ENCODE data around the gene TRMT61A. TPM values are rescaled to one million over a fixed set of nuclear protein-coding genes. Genes with fewer than 3 reads are reported as not detected.
"Not testable (repeated sequence)": the region's sequence is repeated elsewhere in the genome, so short reads cannot be mapped to it uniquely, and the experiment has no call there.

TRMT61A gene
- polyA plus RNA-seq, 4 donors: 4.9 to 16.5 (median 7.7) TPM

DNA sequence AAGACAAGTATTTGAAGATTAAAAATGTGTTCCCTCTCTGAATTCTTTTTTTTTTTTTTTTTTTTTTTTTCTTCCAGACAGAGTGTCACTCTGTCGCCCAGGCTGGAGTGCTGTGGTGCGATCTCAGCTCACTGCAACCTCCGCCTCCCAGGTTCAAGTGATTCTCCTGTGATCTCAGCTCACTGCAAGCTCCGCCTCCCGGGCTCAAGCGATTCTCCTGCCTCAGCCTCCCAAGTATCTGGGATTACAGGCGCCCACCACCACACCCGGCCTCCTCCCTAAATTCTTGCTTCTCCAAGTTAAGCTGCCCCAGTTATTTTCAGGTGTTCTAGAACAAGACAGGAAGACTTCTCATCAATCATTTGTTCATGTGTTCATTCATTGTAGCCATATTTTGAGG, 16.8 kb upstream of the TRMT61A start:
- H3K36me3 ChIP-seq (ENCODE audit: control insufficient read depth in 3 of 3, insufficient read depth in 2 of 3, low read depth in 1 of 3, low read length in 3 of 3): peaks cover 2 to 57% (median 2%) of the 10 kb centered on the region in 3 donors
- not testable (repeated sequence) for DNase-seq; H3K4me1 ChIP-seq (ENCODE audit: control insufficient read depth in 3 of 3, insufficient read depth in 2 of 3, low read depth in 1 of 3, low read length in 2 of 3); FAIRE-seq; H3K4me3 ChIP-seq (ENCODE audit: low read depth in 1 of 3, low read length in 3 of 3); H3K27ac ChIP-seq (ENCODE audit: low read depth in 1 of 3, low read length in 2 of 3); H3K27me3 ChIP-seq (ENCODE audit: control insufficient read depth in 3 of 3, insufficient read depth in 3 of 3, low read length in 3 of 3); H3K9me3 ChIP-seq (ENCODE audit: control insufficient read depth in 2 of 2, insufficient read depth in 1 of 2, low read depth in 1 of 2, low read length in 1 of 2)
- 89 to 98% (median 97%) methylated on average over 7 to 8 of the region's 8 CpGs for WGBS, 3 donors

DNA sequence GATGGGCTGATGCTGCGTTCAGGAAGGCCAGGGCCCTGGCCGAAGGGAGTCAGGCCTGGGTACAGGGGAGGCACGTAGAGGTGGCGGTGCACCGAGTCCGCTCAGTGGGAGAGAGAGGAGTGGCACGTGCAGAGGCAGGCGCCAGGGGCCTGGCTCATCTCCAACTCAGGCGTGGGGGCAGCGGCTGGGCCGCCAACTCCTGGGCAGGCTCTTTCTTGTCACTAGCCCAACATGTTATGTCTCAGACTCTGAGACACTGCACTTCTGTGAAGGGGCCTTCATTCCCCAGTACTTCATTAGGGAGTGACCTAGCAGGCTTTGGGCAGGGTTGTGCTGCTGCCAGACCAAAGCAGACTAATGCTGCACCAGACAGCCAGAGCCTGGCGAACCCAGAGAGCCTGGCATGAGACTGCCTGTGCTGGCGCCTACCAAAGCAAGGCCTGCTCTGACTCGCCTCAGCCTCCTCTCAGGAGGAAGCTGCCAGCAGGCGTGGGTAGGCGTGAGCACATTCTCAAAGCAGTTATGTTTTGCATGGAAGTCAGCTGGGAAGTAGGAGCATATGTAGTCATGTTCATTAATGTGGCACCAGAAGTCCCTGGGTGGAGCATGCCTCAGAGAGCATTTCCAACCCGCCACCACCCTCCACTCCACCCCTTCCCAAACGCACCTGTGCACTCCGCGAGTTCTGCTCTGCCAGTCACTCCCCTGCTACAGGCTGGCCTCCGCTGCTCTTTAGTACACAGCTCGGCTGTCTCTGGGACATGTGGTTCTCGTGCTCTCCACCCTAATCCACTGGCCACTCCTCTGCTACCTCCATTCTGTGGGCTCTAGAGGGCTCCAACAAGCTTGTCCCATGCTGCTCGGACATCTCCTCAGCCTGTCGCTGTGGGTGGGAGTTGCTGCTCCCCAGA, 16.0 kb upstream of the TRMT61A start:
- WGBS, 3 donors: 20 to 63% (median 45%) methylated on average over 24 to 25 of the region's 25 CpGs
- H3K9me3 ChIP-seq (ENCODE audit: control insufficient read depth in 2 of 2, insufficient read depth in 1 of 2, low read depth in 1 of 2, low read length in 1 of 2): no peaks in the 10 kb centered on the region
- peak overlapping the region in 1 of 3 donors; percentile 33 for H3K27ac ChIP-seq (ENCODE audit: low read depth in 1 of 3, low read length in 2 of 3)
- DNase-seq (peak in 1 of 2 donors; percentile 51), FAIRE-seq (no peak)
- no peak overlapping the region for H3K4me3 ChIP-seq (ENCODE audit: low read depth in 1 of 3, low read length in 3 of 3)
- peaks cover under 1 to 58% (median 2%) of the 10 kb centered on the region in 3 donors for H3K36me3 ChIP-seq (ENCODE audit: control insufficient read depth in 3 of 3, insufficient read depth in 2 of 3, low read depth in 1 of 3, low read length in 3 of 3)
- peaks cover 0 to 3% (median 0%) of the 10 kb centered on the region in 3 donors for H3K4me1 ChIP-seq (ENCODE audit: control insufficient read depth in 3 of 3, insufficient read depth in 2 of 3, low read depth in 1 of 3, low read length in 2 of 3)
- no peaks in the 10 kb centered on the region for H3K27me3 ChIP-seq (ENCODE audit: control insufficient read depth in 3 of 3, insufficient read depth in 3 of 3, low read length in 3 of 3)

DNA sequence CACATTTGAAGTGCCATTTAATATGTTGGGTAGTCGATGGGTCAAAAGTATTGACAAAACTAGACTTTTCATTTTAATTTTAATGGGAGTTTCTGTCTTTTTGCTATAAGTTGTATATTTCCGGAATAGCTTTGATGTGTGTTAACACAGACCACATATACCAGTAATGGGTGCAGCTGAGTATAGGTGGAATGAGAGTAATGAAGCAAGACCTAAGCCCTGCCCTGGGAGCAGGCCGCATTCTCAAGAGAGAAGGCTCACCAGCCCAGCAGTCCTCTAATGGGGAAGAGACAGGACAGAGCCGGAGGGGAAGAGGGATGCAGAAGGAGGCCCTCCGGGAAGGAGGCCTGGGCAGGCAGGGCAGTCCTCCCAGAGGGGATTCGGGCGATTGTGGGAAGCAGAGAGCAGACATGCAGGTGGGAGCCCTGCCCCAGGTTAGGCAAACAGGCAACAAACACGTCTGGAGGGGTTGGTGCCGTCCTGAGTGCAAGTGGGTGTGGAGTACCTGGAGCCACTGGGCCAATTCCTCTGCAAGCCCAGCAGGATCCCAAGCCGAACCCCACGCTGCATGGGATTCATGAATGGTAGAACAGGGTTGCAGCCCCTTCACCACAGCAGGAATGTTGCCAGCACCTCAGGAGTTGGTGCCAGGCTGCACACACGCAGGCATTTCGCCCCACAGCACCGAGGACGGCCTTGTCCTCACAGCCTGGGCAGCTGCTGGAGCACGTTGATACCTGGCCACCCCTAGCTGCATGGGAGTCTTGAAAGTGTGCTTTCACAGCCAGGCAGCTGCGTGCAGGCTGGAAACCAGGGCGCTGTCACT, 14.2 kb upstream of the TRMT61A start:
- Histone ChIP-seq H3K27ac (ENCODE audit: low read depth in 1 of 3, low read length in 2 of 3) (no peak overlapping the region), H3K36me3 (ENCODE audit: control insufficient read depth in 3 of 3, insufficient read depth in 2 of 3, low read depth in 1 of 3, low read length in 3 of 3) (peaks cover 0 to 58% (median 2%) of the 10 kb centered on the region in 3 donors), H3K9me3 (ENCODE audit: control insufficient read depth in 2 of 2, insufficient read depth in 1 of 2, low read depth in 1 of 2, low read length in 1 of 2) (no peaks in the 10 kb centered on the region), H3K4me1 (ENCODE audit: control insufficient read depth in 3 of 3, insufficient read depth in 2 of 3, low read depth in 1 of 3, low read length in 2 of 3) (peaks cover 0 to 21% (median 0%) of the 10 kb centered on the region in 3 donors), H3K4me3 (ENCODE audit: low read depth in 1 of 3, low read length in 3 of 3) (no peak overlapping the region), H3K27me3 (ENCODE audit: control insufficient read depth in 3 of 3, insufficient read depth in 3 of 3, low read length in 3 of 3) (no peaks in the 10 kb centered on the region)
- DNase-seq (no peak), FAIRE-seq (no peak)
- WGBS, 3 donors: 86 to 90% (median 90%) methylated on average over 18 of the region's 18 CpGs

DNA sequence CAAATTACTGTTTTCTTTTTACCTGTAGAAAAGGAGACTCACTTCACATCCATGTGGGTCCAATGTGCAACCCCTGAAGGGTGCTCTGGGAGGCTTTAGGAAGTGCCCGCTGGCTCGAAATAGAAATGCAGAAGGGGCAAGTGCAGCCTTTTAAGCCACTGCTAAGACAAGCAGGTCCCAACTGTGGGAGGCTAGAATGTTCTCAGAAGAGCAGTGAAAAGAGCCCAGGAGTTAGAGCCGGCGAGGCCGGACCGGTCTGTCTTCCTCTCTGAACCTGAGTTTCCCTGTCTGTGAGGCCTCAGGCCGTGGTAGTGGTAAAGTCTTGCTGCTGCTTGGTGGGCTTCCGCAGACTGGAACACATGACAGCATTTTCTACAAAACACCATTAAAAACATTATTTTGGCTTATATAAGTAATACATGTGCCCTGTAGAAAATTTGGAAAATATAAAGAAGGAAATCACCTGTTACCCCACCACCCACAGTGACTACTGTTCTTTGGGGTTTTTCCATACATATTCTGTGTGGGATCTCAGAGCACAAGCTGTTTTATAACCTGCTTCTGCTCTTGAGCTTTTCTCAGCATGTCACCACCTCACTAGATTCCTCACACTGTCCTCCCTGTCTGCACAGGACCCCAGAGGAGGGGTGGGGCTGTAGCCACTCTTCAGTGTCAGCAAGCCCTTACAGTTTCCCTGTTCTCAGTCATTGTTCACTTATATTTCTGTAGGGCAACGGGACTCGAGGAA, 12.4 kb upstream of the TRMT61A start:
- DNase-seq (no peak), FAIRE-seq (no peak)
- H3K27ac ChIP-seq (ENCODE audit: low read depth in 1 of 3, low read length in 2 of 3): no peak overlapping the region
- H3K4me3 ChIP-seq (ENCODE audit: low read depth in 1 of 3, low read length in 3 of 3): no peak overlapping the region
- peaks cover 0 to 57% (median 0%) of the 10 kb centered on the region in 3 donors for H3K36me3 ChIP-seq (ENCODE audit: control insufficient read depth in 3 of 3, insufficient read depth in 2 of 3, low read depth in 1 of 3, low read length in 3 of 3)
- H3K27me3 ChIP-seq (ENCODE audit: control insufficient read depth in 3 of 3, insufficient read depth in 3 of 3, low read length in 3 of 3): no peaks in the 10 kb centered on the region
- H3K9me3 ChIP-seq (ENCODE audit: control insufficient read depth in 2 of 2, insufficient read depth in 1 of 2, low read depth in 1 of 2, low read length in 1 of 2): no peaks in the 10 kb centered on the region
- 74 to 79% (median 76%) methylated on average over 10 of the region's 10 CpGs for WGBS, 3 donors
- peaks cover 0 to 32% (median 0%) of the 10 kb centered on the region in 3 donors for H3K4me1 ChIP-seq (ENCODE audit: control insufficient read depth in 3 of 3, insufficient read depth in 2 of 3, low read depth in 1 of 3, low read length in 2 of 3)

DNA sequence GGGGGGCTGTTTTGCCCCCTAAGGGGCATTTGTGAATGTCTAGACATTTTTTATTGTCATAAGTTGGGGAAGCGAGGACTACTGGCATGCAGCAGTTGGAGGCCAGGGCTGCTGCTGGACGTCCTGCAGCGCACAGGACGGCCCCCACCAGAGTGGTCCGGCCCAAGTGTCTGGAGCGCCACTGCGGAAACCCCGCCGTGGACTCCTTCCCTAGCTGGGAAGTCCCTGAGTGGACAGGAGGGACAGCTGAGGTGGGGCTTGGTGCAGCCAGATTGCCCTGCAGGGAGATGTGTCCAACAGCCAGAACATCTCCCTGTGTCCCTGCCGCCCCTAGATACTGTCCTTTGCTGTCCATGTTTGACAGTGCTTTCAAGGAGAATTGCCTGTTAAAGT, 11.8 kb upstream of the TRMT61A start:
- WGBS, 3 donors: 82 to 91% (median 86%) methylated on average over 10 of the region's 10 CpGs
- Histone ChIP-seq H3K9me3 (ENCODE audit: control insufficient read depth in 2 of 2, insufficient read depth in 1 of 2, low read depth in 1 of 2, low read length in 1 of 2) (no peaks in the 10 kb centered on the region), H3K4me3 (ENCODE audit: low read depth in 1 of 3, low read length in 3 of 3) (no peak overlapping the region), H3K27ac (ENCODE audit: low read depth in 1 of 3, low read length in 2 of 3) (no peak overlapping the region), H3K4me1 (ENCODE audit: control insufficient read depth in 3 of 3, insufficient read depth in 2 of 3, low read depth in 1 of 3, low read length in 2 of 3) (peaks cover 0 to 32% (median 0%) of the 10 kb centered on the region in 3 donors), H3K27me3 (ENCODE audit: control insufficient read depth in 3 of 3, insufficient read depth in 3 of 3, low read length in 3 of 3) (peaks cover 0 to 2% (median 0%) of the 10 kb centered on the region in 3 donors), H3K36me3 (ENCODE audit: control insufficient read depth in 3 of 3, insufficient read depth in 2 of 3, low read depth in 1 of 3, low read length in 3 of 3) (peaks cover 0 to 56% (median 0%) of the 10 kb centered on the region in 3 donors)
- FAIRE-seq: no peak
- DNase-seq: no peak

DNA sequence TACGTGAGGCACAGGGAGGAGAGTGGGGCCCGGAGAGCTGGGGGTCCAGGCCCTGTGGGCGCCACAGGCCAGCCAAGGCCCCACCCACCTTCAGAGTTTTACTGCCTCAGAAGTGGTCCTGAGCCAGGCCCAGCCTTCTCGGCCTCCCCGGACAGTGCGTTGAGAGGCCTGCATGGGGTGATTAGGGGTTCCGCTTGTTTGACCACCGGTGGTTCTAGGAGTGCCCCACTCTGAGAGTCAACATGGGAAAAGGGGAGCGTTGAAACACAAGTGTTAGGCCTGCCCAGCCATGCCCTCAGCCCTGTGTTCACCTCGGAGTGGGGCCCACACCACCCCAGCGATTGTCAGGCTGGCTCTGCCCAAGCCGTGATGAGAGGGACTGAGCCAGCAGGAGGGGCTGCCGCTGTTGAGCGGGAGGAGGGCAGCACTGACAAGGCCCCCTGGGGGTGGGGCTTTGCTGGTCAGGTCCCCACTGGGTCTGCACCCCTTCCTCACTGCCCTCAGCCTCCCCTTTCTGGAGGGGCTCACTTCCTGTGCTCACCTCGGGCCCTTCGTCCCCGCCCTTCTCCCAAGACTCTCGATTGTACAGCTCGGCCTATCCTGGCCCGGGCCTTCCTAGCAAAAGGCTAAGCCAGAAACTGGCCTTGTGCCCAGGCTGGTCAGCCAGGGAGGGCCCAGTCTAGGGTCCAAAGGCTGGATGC, 11.1 kb upstream of the TRMT61A start:
- Histone ChIP-seq H3K27ac (ENCODE audit: low read depth in 1 of 3, low read length in 2 of 3) (peak overlapping the region in 1 of 3 donors; percentile 11), H3K4me3 (ENCODE audit: low read depth in 1 of 3, low read length in 3 of 3) (no peak overlapping the region), H3K9me3 (ENCODE audit: control insufficient read depth in 2 of 2, insufficient read depth in 1 of 2, low read depth in 1 of 2, low read length in 1 of 2) (no peaks in the 10 kb centered on the region), H3K36me3 (ENCODE audit: control insufficient read depth in 3 of 3, insufficient read depth in 2 of 3, low read depth in 1 of 3, low read length in 3 of 3) (peaks cover 0 to 49% (median 0%) of the 10 kb centered on the region in 3 donors), H3K27me3 (ENCODE audit: control insufficient read depth in 3 of 3, insufficient read depth in 3 of 3, low read length in 3 of 3) (peaks cover 0 to 3% (median 0%) of the 10 kb centered on the region in 3 donors), H3K4me1 (ENCODE audit: control insufficient read depth in 3 of 3, insufficient read depth in 2 of 3, low read depth in 1 of 3, low read length in 2 of 3) (peaks cover 0 to 33% (median 2%) of the 10 kb centered on the region in 3 donors)
- WGBS, 3 donors: 36 to 45% (median 38%) methylated on average over 18 to 20 of the region's 20 CpGs
- FAIRE-seq (no peak), DNase-seq (no peak)

DNA sequence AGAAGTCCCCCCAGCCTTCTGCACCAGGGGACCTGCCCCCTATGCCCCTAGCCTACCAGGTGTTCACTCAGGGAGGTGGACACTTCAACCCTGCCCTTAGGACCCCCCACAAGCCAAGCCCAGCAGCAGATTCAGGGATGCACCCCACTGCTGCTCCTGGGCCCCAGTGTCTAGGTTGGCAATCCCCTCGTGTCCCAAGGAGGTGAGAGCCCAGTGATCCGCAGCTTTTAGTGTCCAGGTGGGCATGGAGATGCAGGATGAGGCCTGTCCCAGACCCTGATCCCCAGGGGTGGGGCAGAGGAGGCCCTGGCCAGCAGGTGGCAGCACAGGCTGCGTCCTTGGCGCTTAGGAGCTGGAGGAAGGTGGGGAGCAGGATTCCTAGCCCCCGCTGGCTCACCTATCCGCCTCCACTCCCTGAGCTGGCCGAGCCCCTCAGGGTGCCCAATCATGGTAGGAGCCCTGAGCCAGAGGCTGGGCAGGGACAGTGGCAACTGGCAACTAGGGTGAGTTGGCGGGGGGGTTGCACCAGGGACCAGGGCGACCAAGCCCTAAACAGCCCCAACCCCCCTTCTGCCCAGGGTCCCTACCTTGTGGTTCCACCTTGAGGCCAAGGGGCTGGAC, 10.5 kb upstream of the TRMT61A start:
- DNase-seq (peak; percentile 53 to 72), FAIRE-seq (no peak)
- 20 to 41% (median 35%) methylated on average over 8 to 9 of the region's 9 CpGs for WGBS, 3 donors
- Histone ChIP-seq H3K36me3 (ENCODE audit: control insufficient read depth in 3 of 3, insufficient read depth in 2 of 3, low read depth in 1 of 3, low read length in 3 of 3) (peaks cover 0 to 43% (median 0%) of the 10 kb centered on the region in 3 donors), H3K27ac (ENCODE audit: low read depth in 1 of 3, low read length in 2 of 3) (peak overlapping the region in 1 of 3 donors; percentile 13), H3K4me3 (ENCODE audit: low read depth in 1 of 3, low read length in 3 of 3) (no peak overlapping the region), H3K9me3 (ENCODE audit: control insufficient read depth in 2 of 2, insufficient read depth in 1 of 2, low read depth in 1 of 2, low read length in 1 of 2) (no peaks in the 10 kb centered on the region), H3K27me3 (ENCODE audit: control insufficient read depth in 3 of 3, insufficient read depth in 3 of 3, low read length in 3 of 3) (peaks cover 0 to 4% (median 3%) of the 10 kb centered on the region in 3 donors), H3K4me1 (ENCODE audit: control insufficient read depth in 3 of 3, insufficient read depth in 2 of 3, low read depth in 1 of 3, low read length in 2 of 3) (peaks cover 0 to 39% (median 2%) of the 10 kb centered on the region in 3 donors)
